ENCODE data around the gene KRT17.
"Not testable (repeated sequence)": the region's sequence is repeated elsewhere in the genome, so short reads cannot be mapped to it uniquely, and the experiment has no call there.

Gene KRT17

DNA sequence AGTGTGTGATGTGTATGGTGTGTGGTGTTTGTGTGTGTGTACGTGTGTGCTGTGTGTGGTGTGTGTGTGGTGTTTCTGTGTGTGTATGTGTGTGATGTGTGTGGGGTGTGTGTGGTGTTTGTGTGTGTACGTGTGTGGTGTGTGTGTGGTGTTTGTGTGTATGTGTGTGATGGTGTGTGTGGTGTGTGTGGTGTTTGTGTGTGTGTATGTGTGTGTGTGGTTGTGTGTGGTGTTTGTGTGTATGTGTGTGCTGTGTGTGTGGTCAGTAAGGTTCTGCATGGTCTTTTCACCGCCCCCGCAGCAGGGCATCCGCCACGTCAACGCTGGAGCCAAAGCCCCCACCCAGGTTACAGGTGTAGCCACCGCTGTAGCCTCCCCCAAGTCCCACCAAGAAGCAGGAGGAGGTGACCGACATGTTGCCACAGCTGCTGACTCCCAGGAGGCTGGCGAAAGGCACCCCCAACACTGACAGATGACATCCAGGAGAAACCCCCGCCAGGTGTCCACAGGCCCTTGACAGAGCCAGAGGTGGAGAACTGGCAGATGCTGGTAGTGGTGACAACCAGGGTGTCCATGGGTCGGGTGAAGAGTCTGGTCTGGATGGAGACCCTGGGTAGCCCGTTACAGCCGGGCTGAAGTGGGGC, 9.3 kb upstream of the KRT17 start:
- no peak for DNase-seq

DNA sequence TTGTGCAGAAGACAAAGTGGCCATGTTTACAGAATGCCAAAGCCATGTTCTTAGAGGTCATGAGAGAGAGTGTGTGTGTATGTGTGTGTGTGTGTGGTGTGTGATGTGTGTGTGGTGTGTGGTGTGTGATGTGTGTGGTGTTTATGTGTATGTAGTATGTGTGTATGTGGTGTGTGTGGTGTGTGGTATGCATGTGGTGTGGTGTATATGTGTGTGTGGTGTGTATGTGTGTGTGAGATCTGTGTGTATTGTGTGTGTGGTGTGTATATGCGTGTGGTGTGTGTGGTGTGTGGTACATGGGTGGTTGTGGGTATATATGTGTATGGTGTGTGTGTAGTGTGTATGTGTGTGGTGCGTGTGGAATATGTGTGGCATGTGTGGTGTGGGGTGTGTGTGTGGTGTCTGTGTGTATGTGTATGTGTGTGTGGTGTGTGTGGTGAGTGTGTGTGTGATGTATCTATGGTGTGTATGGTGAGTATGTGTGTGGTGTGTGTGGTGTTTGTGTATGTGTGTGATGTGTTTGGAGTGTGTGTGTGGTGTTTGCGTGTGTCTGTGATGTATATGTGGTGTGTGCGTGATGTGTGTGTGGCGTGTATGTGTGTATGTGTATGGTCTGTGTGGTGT, 8.2 kb upstream of the KRT17 start:
- no peak for DNase-seq

DNA sequence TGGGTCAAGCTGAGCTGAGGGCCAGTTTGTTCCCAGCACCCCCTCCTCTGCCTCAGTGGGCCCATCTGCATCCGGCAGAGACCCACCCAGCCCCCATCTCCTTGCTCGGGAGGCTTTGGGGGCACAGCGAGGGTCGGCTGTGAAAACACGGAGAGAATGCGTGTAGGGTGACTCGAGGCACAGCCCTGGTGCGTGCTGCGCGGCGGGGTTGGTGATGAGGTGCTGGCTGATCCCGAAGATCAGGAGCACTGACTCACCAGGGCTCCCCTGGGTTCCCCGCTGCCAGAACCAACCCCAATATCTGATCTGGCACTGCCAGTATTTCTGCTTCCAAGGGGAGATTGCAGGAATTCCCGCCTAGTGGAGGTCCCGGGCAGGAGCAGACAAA, 7.5 kb upstream of the KRT17 start:
- DNase-seq = no peak

DNA sequence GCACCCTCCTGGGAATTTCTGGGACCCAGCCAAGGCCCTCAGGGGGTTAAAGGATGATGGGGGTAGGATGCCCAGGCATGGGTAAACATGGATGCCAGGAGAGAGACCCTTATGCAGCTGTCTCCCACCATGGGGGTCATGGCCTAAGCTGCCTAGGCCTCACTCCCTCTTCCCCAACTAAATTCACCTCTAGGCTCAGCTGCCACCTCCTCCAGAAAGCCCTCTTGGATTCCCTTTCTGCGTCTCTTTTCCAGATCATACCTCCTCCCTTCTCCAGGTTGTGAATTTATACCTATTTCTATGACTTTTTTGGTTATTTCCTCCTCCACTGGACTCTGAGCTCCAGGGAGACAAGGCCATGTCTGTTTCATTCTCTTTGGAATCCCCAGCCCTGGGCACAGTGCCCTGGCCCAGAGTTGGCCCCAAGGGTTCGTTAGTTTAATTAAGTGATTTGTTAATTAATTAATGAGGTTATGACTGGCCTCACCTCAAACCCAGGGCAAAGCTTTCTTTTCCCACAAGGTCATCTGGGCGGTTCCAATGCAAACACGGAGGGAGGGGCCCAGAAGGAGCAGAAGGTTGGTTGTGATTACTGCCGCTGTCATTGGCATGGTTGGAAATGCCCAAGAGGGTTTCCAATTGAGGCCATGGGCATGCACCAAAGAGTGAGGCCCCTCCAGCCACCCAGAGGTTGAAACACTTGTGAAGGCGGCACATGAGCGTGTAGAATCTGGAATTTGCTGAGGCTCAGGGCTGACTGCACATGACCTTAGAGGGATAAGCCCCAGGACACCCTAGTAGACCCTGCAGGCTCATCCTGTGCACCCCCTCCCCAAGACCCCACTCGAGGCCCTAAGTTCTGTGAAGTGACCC, 6.9 kb upstream of the KRT17 start:
- no peak for DNase-seq

DNA sequence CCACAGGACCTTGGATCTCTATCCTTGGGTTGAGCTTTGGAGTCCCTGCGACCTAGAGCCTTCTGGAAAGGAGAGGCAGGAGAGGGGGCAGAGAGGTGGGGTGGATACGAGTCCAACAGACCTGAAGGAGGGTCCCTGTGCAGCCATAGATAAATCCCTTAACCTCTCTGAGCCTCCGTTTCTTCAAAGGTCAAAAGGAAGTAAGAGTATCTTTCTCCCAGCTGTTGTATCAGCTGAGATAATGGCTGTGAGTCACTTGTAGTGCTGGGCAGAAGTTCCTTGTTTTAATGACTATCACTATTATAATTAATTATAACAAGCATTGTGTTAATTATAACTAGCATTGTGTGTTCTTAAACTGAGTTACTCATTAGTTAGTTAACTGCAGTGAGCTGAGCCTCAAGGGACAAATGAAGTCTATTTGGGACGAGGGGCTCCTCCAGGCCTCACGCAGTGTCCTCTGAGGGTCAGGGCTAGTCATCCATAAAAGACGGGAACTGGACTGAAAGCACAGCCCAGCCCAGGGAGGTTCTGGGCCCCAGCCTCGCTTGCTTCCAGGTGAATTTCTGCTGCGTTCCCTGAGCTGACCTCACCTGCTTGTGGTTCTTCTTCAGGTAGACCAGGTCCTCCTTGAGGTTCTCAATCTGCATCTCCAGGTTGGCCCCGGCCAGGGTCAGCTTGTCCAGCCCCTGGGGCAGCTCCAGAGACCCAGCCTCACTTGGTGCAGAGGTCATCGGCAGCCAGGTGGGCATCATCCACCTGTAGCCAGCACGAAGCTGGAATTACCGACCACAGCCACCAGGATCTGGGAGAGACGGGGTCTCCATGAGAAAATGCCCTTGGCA, 5.7 kb upstream of the KRT17 start:
- no peak for DNase-seq

DNA sequence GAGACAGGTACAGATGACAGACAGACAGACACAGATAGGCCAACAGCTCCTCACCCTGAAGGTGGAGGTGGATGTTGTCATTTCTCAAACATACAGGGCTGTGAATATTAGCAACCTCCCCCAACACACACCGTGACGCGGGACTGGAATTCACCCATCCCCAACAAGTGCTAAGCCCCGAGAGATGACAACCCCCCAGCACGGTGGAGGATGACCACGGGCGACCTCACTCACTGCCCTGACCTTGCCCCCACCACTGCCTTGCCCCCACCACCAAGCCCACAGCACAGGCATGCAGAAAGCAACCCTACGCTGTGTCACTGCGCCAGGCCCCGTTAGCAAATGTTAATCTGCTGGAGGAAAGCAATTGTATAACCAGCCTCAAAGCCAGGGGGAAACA, 4.9 kb upstream of the KRT17 start:
- no peak for DNase-seq

DNA sequence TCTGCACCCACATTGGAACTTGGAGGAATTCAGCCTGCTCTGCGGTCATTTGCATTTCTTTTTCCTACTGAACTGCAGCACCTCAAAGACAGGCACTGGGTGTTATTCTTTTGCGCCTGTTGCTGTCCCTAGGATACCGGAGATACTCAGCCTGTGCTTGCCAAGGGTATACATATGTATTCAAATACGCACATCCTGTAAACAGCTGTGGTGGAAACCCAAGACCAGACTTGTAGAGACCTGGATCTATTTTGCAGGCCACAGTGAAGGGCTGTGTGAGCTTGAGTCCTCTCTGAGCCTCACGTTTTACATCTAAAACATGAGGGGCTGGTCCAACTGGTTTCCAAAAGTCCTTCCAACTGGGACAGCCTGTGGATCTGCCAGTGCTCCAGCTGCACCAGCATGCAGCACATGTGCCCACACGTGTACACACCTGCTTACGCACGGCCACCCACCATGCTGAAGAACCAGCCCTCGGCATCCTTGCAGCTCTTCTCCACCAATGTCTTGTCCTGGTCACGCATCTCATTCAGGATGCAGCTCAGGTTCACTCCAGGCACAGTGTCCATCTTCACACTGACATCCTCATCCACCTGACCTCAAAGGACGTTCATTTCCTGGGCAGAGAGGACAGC, 4.4 kb upstream of the KRT17 start:
- DNase-seq = not testable (repeated sequence)

DNA sequence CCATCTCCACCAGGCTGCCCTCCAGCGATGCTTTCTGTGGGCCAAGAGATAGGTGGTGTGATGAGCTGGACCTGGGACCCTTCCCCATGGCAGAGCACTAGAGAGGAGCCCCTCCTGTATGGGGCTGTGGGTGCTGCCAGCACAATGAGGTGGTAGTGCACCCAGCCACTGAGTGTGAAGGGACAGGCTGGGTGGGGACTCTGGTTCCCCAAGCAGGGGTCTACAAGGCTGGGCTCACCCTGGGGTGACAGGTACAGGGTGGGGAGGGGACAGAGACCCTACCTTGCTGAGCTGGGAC, 3.6 kb upstream of the KRT17 start:
- DNase-seq = not testable (repeated sequence)

DNA sequence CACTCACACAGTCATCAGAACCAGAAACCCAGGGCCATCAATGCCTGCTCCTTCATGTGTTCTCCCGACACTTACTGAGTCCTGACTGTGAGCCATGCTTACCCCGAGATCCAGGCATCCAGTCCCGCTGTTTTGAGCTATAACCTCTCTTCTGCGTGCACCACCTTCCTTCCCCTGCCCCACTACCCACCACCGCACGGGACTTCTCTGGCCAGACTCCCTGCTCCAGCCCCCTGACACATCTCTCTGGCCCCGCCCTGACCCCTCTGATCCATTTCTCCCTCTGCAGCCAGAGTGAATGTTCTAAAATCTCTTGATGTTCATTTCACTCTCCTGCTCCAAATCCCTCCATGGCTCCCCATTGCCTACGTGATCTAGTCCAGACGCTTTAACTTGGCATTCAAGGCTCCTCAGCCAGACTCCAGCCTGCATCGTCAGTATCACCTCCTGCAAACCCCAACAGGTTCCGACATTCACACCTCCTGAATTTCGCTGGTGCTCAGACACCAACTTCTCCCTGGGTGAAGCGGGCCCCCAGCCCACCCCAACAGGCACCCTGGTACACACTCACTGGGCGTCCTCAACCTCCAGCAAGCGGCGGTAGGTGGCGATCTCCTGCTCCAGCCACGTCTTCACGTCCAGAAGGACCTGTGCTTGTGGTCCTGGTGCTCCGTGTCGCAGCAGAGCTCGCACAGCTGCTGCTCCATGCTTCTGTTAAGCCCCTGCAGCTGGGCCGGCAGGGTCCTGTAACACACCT, 3.1 kb upstream of the KRT17 start:
- no peak for DNase-seq

DNA sequence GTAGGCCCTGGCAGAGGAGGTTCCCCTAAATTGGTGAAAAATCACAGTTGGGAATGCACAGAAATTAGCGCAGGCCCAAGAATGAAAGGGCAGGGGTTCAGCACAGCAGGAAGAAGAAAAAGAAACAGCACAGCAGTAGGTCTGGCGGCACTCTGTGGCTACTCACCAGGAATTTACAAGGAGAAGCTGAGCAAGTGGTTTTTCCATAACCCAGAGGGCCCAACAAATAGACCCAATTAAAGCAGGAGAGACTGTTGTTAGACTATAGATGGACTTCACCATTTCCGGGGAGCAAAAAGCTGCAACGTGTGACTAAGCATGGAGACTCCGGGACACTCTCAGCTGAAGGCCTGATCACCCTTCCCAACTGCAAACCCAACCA, 2.5 kb upstream of the KRT17 start:
- not testable (repeated sequence) for DNase-seq

DNA sequence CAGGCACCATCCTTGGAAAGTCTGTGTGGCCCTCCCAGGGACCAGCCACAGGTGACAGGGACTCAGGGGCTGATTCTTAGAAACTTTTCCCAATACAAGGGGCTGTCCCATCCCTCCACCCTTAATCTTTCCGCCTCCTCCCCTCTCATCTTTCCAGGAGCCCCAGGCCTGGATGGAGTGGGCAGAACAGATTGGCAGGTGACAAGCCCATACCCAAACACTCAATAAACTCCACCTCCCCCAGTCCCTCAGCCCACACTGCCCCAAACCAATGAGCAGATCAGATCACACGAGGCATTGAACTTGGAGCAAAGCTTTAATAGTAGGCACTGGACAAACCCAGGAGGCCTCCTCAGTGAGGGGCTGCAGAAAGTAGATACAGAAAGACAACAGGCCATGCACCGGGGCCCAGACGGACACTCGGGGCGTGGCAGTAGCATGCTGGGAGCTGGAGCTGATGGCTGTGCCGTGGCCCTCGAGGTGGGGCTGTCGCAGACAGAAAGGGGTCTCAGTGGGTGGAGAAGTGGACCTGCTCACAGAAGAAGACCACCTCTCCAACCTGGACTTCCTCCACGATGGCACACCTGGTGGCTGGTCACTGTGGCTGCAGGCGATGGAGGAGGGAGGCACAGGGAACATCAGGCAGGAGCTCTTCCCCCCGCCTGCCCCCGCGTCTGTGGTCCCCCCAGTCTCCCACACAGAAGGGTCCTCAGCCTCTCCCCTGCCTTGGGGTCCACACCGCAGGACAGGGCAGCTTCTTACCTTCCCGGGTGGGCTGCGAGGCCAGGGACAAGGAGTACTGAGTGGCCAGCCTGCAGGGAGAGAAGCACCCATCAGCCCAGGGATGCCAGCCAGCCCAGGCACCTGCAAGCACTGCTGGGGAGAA, 1.9 kb upstream of the KRT17 start:
- DNase-seq = not testable (repeated sequence)

DNA sequence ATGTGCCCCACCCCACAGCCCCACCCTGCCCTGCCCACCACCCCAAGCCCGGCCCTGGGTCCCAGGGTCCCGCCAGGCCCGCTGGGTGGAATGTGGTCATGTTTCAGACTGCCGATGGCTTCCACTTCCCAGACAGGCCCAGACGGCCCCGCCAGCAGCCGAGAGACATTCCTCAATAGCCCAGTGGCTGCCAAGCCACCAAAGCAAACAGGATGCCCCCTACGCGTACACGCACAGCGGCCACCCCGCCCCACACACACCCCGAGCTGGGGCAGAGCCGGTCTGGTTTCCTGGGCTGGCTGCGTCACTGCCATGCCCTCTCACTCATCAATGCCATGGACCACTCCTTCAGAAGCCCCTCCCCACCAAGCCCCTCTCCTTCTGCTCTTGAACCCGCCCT, 1.2 kb upstream of the KRT17 start:
- DNase-seq = no peak

DNA sequence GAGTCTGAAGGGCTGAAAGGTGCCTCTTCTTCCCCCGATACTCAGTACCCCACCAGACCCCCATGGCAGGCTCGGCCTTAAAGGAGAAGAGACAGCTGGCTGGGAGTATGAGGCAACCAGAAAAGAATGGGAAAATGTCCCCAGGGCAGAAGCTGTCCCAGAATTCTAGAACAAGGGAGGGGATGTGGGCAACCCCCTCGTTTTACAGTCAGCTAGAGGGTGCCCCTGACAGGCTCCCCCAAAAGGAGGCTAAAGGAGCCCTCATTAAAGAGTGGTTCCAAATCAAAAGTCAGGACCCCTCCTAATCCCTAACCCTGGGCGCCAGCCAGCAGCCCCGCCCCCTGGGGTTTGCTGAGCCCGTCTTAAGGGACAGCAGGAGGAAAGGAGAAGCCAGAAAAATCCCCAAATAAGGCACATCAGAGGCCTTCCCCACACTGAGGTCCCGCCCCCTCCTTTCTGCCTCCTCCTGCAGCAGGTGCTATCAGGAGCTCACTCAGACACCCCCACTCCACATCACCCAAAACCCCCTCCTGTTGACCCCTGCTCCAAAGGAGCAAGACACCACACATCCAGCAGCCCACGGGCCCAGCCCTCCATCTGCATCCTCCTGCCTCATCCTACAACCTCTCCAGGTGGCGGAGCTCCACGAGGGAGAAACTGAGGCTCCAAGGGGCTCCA, 1.1 kb downstream of the KRT17 start:
- DNase-seq = not testable (repeated sequence)

DNA sequence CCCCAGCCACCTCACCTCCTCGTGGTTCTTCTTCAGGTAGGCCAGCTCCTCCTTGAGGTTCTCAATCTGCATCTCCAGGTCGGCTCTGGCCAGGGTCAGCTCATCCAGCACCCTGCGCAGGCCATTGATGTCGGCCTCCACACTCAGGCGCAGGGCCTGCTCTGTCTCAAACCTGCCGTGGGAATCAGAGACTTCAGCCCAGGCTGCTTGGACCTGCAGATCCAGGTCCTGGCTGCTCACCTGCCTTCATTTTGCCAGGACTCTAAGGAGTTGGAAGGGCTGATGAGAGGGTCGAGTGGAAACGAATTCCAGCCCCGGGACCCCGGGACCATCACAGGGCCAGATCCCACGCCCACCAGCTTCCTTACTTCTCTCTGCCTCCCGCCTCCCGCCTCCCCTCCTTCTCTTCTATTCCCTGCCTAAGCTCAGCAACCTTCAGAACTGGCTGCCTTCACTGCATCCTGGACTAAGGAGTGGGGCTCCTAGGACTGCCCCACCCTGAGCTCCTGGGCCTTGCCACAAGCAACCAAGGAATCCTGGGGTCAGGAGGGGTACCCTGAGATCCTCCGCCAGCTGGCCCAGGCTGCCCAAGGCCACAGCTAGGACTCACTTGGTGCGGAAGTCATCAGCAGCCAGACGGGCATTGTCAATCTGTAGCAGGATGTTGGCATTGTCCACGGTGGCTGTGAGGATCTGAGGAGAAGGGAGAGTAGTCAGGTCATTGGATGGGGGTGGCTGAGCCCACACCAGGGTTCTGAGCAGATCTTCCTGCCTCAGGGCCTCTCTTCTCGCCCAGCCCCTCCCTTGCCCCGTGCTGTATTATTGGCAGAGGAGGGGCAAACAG, 1.8 kb downstream of the KRT17 start:
- not testable (repeated sequence) for DNase-seq

DNA sequence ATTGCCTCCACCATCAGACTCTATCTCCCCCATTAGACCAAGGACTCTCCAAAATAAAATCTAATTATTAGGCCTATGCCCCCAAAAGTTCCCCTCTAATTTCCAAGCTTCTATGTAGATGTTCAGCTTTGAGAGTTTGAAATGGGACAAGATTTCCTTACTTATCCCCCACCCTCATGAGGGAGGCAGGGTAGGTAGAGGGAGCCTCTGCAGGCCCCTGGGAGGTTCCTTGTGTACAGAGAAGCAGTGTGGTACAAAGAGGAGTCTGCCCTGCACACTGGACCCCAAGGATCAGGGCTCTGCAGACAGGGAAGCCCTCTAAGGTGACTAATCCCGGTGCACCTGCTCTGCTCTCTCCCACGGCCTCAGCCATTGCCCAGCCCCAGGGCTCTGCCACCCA, 2.5 kb downstream of the KRT17 start:
- DNase-seq = no peak

DNA sequence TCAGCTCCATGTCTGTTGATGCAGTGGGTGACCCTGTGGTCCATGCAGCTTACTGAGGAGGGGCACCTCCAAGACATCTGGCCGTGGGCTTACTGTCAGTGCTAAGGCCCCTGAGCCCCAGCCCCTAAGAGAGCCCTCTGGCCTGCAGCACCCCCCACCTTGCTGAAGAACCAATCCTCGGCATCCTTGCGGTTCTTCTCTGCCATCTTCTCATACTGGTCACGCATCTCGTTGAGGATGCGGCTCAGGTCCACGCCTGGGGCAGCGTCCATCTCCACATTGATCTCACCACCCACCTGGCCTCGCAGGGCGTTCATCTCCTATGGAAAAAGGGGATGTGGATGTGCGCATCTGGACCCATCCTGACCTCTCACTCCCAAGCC, 2.9 kb downstream of the KRT17 start:
- not testable (repeated sequence) for DNase-seq

DNA sequence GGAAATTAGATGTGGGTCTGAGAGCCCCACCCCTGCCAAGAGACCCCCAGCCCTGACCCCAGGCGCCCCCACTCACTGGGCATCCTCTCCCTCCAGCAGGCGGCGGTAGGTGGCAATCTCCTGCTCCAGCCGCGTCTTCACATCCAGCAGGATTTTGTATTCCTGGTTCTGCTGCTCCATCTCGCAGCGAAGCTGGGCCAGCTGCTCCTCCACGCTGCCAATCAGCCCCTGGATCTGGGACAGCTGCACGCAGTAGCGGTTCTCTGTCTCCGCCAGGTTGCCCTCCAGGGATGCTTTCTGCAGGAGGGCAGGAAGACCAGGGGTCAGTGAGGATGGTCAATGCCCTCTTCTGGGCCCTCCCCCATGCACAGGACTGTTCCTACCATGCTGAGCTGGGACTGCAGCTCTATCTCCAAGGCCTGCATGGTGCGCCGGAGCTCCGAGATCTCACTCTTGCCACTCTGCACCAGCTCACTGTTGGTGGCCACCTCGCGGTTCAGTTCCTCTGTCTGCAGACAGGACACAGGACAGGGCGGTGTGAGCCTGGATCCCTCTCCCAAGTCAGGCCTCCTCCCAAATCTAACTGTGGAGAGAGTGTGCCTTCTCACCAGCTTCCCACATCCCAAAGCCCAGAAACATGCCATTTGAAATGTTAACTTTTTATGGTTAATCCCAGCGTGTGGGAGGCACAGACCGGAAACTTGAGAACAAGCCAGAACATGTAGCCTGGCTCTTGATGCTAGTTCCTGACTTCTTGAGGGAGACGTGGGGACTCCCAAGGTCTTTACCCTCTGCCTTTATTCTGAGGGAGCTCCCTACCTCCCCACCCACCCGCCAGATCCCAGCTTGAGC, 3.6 kb downstream of the KRT17 start:
- no peak for DNase-seq

DNA sequence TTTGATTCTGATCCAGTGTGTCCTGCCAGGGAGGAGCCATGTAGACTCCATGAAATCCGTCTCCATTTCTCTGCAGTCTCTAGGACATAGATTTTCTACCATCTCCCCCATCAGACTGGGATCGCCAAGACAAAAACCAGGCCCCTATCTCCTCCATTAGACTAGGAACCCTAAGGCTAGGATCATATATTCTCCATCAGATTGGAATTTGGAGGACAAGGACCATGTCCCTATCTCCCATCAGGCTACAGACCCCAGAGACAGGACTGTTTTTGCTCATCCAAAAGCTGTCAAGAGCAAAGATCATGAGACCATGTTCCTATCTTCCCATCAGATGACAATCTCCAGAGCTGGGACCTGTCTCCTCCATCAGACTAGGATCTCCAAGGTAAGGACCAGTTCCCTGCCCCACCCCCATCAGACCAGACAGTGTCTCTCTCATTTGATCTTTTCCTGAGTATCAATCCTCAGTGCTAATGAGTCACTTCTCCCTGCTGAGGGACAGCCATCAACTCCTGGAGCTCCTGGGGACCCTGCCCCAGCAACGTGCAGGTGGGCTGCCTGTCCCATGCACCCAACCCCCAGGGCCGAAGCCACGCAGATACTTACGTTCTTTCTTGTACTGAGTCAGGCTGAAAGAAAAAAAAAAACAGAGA, 4.3 kb downstream of the KRT17 start:
- not testable (repeated sequence) for DNase-seq
